Thoracic aorta (tissue), 2 donors: ENCODE results near the gene TREH. TPM values are rescaled to one million over a fixed set of nuclear protein-coding genes. Genes with fewer than 3 reads are reported as not detected.

ENCODE experiments used
- ATAC-seq: fragments of 150-250 bp; one replicate; pipeline ENCODE4 v1.8.0; 2017; ENCODE audit warnings: low read depth; ENCODE audit not compliant: insufficient number of reproducible peaks, low FRiP score
- DNase-seq: peaks from one replicate; pipeline ENCODE4 v3.0.0-alpha.2; 2020; ENCODE audit warnings: low spot score
- H3K27ac ChIP-seq, 2 donors: fragments of 200-600 bp; sonication (generic); 1 replicate in 1 of 2; 2 replicates in 1 of 2; pipeline ENCODE4 v1.5.1; 2016; ENCODE audit warnings: mild to moderate bottlenecking in 2 of 2, moderate library complexity in 2 of 2
- H3K27me3 ChIP-seq: fragments of 200-600 bp; sonication (generic); replicated peaks from 2 replicates; pipeline ENCODE4 v1.6.0; 2016; ENCODE audit warnings: mild to moderate bottlenecking; ENCODE audit not compliant: insufficient read depth
- H3K36me3 ChIP-seq: fragments of 200-600 bp; sonication (generic); one replicate; pipeline ENCODE4 v1.5.1; 2016
- H3K4me1 ChIP-seq, 2 donors: fragments of 200-600 bp; sonication (generic); 1 replicate in 1 of 2; 2 replicates in 1 of 2; pipeline versions ENCODE4 v1.5.1 to v1.6.0; 2016; ENCODE audit warnings: low read depth in 2 of 2, mild to moderate bottlenecking in 1 of 2; ENCODE audit not compliant: control insufficient read depth in 1 of 2
- H3K4me3 ChIP-seq: fragments of 200-600 bp; sonication (generic); 2 replicates; pipeline ENCODE4 v1.5.1; 2016; ENCODE audit warnings: mild to moderate bottlenecking
- H3K9me3 ChIP-seq: fragments of 200-600 bp; sonication (generic); 2 replicates; pipeline ENCODE4 v1.5.1; 2016
- total RNA-seq, 2 donors: library from RNA; depleted of rRNA; stranded (reverse); fragments of >200 nt; gene quantifications; one replicate each; pipeline versions ENCODE4 v1.1.0 to v1.2.3, GENCODE V29; 2016
- TF ChIP-seq, protein P1 (sequence below): fragments of 200-600 bp; sonication (generic); IDR thresholded peaks from one replicate; pipeline ENCODE4 v1.5.1; 2019; ENCODE audit warnings: antibody characterized with exemption

Gene TREH
- total RNA-seq, 2 donors from 2014 or later, result not detected

DNA sequence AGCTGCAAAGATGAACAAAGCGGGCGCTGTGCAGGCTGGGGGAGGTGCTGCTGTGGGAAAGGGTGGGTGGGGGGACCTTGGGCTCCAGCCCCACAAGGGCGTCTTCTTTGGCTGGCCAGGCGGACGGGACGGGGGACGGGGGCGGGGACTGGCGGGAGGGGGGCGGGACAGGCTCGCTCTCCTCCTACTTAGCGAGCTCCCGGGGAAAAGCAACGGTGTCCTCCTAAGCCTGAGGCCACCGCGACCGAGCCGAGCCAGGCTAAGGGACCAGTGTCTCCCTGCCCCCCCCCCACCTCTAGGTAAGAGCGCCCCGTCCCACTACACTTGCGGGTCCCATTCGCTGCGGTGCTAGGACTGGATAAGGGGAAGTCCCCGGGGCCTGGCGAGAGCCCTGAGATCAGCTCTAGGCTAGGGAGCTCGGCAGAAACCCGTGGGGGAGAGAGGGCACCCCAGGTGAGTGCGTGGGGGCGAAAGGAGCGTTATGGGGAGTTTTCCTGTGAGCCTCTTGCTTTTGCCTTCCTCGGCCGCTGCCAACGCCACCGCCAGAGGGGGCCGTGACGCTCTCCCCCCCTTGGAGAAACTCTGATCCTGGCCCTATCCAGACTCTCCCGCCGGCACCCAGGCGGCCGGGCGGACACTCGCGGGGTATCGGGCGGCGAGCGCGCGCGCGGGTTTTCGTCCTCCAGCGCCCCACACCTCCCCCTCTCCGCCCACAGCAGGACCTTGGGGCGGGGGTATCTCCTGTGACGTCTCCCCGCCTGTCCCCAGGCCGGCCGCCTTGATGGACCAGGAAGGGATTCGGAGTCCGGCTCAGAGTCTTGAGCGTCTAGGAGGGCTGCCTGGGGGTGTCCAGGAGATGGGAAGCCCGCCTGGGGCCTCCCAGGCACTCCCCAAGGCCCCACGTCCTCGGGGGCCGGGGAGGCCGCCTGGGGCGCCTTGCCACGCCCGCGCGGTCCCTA, 71.8 kb downstream of the TREH start, which contains the start of gene PHLDB1:
PHLDB1 (plus strand) TSS at position 215 of the 959 bp plus-strand sequence. CDS start 6,222 bp downstream, outside the sequence.
- Histone ChIP-seq H3K36me3 (peaks cover 4% of the 10 kb centered on the region), H3K9me3 (no peaks in the 10 kb centered on the region), H3K4me3 (peak within 1 kb of the TSS; percentile 96), H3K4me1 (peaks cover 26 to 62% of the 10 kb centered on the region in 2 donors), H3K27me3 (no peaks in the 10 kb centered on the region), H3K27ac (peak within 1 kb of the TSS; percentile 97 to 98)
- TF ChIP-seq, protein P1, sequence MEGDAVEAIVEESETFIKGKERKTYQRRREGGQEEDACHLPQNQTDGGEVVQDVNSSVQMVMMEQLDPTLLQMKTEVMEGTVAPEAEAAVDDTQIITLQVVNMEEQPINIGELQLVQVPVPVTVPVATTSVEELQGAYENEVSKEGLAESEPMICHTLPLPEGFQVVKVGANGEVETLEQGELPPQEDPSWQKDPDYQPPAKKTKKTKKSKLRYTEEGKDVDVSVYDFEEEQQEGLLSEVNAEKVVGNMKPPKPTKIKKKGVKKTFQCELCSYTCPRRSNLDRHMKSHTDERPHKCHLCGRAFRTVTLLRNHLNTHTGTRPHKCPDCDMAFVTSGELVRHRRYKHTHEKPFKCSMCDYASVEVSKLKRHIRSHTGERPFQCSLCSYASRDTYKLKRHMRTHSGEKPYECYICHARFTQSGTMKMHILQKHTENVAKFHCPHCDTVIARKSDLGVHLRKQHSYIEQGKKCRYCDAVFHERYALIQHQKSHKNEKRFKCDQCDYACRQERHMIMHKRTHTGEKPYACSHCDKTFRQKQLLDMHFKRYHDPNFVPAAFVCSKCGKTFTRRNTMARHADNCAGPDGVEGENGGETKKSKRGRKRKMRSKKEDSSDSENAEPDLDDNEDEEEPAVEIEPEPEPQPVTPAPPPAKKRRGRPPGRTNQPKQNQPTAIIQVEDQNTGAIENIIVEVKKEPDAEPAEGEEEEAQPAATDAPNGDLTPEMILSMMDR, result peak; percentile 43
- DNase-seq, result no peak
- peak; percentile 26 for ATAC-seq

Other genes with a start within 250 kb of the TREH start
- gene KMT2A, start 243.2 kb downstream of the TREH start, total RNA-seq, result 100 to 1,000 TPM in 1 of 2 donors, 10 to 100 TPM in 1; 88.1 to 105 TPM
- gene TTC36, start 152.2 kb downstream of the TREH start, total RNA-seq, result 1 to 10 TPM; 1.4 to 1.5 TPM
- 10 to 100 TPM; 36.3 to 50.8 TPM for gene TMEM25, start 148.5 kb downstream of the TREH start, total RNA-seq
- gene IFT46, start 113.7 kb downstream of the TREH start, total RNA-seq, result 10 to 100 TPM; 27.5 to 50.8 TPM
- 100 to 1,000 TPM; 116 to 125 TPM for gene ARCN1, start 107.2 kb downstream of the TREH start, total RNA-seq
- 100 to 1,000 TPM; 206 to 377 TPM for gene PHLDB1, start 72.0 kb downstream of the TREH start, total RNA-seq
- 100 to 1,000 TPM in 1 of 2 donors, 10 to 100 TPM in 1; 77.2 to 161 TPM for gene DDX6, start 111.5 kb upstream of the TREH start, total RNA-seq
- gene CXCR5, start 204.2 kb upstream of the TREH start, total RNA-seq, result not detected
- 10 to 100 TPM; 28.6 to 68.8 TPM for gene BCL9L, start 246.3 kb upstream of the TREH start, total RNA-seq